HG03469 (cell line): ENCODE data around the gene SIMC1.
"Not testable (repeated sequence)": the region's sequence is repeated elsewhere in the genome, so short reads cannot be mapped to it uniquely, and the experiment has no call there.

ENCODE experiments used
- ATAC-seq: cut with Tn5 transposase; IDR thresholded peaks from one replicate; pipeline ENCODE4 v1.9.1; 2021; ENCODE audit warnings: mild to moderate bottlenecking, moderate library complexity, moderate number of reproducible peaks; ENCODE audit not compliant: unreplicated experiment

Gene SIMC1

DNA sequence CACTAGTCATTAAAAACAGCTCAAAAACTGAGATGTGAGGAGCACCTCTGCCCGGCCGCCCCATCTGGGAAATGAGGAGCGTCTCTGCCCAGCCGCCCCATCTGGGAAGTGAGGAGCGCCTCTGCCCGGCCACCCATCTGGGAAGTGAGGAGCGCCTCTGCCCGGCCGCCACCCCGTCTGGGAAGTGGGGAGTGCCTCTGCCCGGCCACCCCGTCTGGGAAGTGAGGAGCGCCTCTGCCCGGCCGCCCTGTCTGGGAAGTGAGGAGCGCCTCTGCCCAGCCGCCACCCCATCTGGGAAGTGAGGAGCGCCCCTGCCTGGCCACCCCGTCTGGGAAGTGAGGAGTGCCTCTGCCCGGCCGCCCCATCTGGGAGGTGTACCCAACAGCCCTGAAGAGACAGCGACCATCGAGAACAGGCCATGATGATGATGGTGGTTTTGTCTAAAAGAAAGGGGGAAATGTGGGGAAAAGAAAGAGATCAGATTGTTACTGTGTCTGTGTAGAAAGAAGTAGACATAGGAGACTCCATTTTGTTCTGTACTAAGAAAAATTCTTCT is 23.7 kb upstream of the SIMC1 start:
- ATAC-seq, result not testable (repeated sequence)

DNA sequence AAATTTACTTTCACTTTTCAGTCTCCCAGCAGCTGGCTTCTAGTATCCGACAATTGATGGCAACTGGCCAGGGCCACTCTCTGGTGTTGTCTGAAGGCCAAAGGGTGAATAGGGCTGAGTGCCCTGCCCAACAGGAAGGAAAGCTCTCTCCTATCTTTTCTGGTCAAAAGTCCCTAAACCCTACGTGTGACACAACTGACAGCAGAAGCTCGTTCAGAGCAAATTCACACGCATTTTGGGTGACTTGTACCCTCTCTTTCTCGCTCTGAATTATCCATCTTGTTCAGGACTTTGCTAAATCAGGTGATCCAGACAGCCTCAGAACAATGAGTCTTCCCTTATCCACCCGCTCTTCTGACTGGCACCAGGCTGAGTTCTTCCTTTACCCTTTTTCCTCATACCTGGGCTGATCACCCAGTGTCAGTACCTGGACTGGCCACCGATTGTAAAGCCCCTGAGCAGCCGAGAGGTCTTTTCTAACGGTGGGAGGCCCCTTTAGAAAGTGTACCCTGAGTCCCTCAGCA is 21.8 kb upstream of the SIMC1 start:
- ATAC-seq, result not testable (repeated sequence)

DNA sequence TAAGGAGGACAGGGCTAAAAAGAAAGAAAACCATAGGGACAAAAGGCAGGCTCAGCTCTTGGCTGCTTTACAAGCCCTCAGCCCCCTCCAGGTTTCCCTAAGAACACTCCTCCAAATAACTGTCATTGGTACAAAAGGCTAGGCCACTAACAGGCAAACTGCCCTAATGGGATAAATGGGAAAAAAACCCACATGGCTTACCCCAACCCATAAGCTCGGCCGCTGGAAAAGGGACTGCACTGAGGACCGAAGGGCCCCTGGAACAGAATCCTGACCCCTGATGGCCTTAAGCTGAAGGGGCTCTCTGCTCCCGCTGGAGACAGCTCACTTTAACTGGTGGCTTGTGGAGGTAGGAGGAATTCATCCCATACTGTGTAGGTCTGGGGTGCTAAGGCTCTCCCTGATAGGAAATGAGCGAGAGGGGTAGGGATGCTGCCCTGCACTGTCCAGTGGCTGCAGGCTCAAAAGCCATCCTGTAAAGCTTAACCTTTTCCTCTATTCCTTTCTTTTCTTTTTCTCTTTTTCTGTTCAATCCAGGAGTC is 21.0 kb upstream of the SIMC1 start:
- not testable (repeated sequence) for ATAC-seq

DNA sequence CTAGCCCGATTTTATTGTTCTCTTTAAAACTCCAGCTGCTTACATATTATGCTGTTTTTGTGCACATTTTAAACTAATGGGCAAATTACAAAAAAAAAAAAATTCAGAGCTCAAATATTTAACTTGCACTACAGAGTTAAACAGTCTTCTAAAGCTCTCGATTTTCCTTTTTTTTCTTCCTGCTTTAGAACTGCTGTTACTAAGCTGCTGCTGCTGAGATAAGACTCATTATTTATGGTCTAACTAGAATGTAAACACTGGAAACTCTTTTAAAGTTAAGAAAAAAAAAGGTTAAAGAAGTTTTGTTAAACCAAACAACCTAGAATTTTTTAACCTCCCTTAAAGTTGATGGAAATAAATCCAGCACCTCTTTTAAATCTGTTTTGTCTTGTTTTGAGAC is 20.5 kb upstream of the SIMC1 start:
- ATAC-seq, result not testable (repeated sequence)

DNA sequence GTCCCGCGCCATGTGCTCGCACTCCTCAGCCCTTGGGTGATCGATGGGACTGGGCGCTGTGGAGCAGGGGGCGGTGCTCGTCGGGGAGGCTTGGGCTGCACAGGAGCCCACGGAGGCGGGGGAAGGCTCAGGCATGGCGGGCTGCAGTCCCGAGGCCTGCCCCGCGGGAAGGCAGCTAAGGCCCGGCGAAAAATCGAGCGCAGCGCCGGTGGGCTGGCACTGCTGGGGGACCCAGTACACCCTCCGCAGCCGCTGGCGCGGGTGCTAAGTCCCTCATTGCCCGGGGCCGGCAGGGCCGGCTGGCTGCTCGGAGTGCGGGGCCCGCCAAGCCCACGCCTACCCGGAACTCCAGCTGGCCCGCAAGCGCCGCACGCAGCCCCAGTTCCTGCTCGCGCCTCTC is 16.2 kb upstream of the SIMC1 start:
- ATAC-seq, result not testable (repeated sequence)

DNA sequence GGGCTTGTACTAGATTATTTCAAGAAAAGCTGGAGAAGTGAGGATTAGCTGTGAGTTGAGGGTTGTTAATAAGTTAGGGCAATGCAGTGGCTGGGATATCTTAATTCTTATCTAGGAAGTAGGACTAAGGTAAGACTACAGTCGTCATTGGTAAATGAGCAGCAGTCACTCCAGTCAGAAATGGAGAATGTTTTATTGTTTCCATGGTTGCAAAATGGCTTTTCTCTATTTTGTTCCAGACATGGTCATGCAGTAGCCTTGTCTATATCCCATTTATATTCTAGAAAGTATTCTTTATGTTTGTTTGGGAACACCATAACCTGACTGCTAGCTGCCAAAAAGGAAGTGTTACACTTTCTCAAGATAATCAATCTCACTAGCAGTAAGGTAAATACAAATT is 9.9 kb upstream of the SIMC1 start:
- not testable (repeated sequence) for ATAC-seq

DNA sequence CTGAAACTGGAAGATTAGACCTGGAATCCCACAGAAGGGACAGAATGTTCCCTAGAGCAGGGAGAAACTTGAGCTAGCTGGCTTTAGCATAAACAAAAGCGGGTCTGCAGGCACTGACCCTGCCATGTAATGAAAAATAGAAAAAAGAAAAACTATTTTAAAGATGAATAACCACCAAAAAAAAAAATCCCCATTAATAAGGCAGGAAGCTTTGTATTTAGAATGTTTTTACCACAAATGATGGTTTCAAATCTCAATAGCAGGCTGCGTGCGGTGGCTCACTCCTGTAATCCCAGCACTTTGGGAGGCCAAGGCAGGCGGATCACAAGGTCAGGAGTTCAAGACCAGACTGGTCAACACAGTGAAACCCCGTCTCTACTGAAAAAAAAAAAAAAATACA is 5.0 kb upstream of the SIMC1 start:
- not testable (repeated sequence) for ATAC-seq

DNA sequence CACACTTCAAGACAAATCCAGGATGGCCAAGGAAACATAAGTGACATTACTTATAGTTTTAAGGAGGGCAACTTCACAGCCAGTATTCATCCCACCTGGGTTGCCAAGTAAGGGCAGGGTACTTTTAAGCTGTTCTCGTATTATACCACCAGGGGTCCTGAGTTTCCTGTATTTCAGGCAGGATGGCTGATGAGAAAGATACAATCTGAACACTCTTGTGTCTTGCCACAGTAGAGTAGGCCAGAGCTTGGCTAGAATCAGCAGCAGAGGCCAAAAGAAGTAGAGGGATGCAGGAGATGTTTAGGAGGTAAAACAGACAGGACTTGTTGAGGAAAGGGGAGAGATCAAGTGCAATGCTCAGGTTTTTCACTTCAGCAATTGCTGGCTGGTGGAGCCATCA is 3.1 kb upstream of the SIMC1 start:
- ATAC-seq, result not testable (repeated sequence)

DNA sequence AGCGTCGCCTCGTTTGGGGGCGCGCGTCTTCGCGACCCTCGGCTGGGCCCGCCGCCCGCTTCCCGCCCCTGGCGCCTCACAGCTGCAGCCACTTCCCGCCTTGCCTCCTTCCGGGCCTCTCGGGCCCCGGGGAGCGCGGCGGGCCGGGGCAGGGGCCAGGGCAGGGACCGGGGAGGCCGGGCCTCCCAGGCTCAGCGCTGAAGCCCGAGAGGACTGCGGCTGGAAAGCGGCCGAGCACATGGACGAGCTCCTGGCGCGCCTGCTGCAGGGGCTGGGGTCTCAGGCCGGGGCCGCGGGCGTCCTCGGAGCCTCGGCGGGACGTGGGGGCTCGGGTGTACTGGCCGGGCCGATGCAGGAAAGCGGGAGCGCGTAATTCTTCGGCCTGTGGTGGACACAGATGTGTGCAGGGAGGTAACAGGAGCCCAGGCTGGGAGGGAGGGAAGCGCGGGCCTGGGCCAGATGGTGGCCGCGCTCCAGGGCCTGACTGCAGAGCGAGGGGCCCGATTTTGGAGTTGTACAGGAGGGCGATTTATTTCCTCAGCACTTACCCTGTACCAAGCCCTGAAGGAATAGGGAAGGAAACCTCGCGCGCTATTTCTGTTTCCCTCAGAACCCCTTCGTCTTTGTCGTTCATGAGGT is 540 bp downstream of the SIMC1 start:
- ATAC-seq, result peak; percentile 22

DNA sequence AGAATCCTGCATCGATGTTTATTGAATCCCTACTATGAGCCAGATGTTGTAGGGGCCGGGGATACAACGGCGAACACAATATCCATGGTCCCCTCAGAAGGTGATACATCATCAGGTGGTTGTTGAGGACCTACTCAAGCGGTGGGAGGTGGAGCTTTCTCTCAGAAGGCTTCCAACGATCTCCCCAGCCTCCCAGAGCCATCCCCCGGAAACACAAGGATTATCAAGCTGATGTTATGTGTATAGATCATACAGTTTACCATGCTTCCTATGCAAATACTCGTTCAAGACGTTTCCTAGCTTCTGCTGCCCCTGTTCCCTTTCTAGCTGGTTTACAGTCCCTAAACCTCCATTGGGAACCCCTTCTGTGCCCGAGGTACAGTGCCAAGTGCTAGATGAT is 1.1 kb downstream of the SIMC1 start:
- ATAC-seq, result not testable (repeated sequence)

DNA sequence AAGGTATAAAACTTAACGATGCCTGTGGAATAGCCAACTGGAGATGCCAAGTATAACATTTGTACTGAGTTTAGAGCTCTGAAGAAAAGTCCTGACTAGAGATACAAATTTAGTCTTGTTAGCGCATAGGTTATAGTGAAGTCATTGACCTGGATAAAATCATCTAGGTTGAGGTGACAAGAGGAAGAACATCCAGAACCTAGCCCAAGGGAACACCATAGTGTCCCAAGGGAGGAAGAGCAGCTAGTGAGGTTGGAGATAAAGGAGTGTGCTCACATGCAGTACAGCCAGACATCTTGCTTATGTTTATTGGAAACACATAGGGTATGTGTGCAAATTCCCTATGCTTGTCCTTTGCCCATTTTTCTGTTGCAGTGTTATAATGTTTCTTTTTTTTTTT is 6.1 kb downstream of the SIMC1 start:
- ATAC-seq, result not testable (repeated sequence)

DNA sequence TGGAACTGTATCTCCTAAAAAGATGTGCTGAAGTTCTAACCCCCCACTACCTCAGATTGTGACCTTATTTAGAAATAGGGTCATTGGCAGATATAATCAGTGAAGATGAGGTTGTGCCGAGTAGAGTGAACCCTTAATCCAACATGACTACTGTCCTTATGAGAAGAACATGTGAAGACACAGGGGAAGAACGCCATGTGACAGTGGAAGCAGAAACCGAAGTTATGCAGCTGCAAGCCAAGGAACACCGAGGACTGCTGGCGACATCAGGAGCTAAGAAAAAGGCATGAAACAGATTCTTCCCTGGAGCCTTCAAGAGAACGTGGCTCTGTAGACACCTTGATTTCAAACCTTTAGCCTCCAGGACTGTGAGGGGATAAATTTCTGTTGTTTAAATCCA is 6.8 kb downstream of the SIMC1 start:
- not testable (repeated sequence) for ATAC-seq

DNA sequence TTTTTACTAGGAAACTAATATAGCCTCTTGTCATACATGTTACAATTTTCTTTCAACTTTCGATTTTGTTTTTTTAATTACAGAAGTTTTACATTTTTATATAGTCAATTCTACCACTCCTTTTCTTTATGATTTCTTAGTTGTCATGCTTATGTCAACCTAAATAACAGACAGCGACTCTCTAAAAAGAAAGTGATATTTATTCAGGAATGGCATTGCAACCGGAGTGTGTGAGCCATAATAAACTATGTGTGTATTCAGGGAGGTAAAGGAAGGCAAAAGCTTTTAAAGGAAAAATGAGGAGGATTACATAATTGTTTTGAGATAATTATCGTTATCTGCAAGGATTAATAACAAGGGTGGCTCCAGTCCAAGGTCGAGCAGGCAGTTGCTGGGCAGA is 7.3 kb downstream of the SIMC1 start:
- not testable (repeated sequence) for ATAC-seq

DNA sequence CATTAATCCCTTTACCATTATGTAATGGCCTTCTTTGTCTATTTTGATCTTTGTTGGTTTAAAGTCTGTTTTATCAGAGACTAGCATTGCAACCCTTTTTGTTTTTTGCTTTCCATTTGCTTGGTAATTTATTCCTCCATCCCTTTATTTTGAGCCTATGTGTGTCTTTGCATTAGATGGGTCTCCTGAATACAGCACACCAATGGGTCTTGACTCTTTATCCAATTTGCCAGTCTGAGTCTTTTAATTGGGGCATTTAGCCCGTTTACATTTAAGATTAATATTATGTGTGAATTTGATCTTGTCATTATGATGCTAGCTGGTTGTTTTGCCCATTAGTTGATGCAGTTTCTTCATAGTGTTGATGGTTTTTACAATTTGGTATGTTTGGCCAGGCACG is 12.5 kb downstream of the SIMC1 start:
- not testable (repeated sequence) for ATAC-seq

DNA sequence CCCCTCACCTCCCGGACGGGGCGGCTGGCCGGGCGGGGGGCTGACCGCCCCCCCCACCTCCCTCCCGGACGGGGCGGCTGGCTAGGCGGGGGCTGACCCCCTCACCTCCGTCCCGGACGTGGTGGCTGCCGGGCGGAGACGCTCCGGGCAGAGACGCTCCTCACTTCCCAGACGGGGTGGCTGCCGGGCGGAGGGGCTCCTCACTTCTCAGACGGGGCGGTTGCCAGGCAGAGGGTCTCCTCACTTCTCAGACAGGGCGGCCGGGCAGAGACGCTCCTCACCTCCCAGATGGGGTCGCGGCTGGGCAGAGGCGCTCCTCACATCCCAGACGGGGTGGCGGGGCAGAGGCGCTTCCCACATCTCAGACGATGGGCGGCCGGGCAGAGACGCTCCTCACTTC is 13.9 kb downstream of the SIMC1 start:
- not testable (repeated sequence) for ATAC-seq

DNA sequence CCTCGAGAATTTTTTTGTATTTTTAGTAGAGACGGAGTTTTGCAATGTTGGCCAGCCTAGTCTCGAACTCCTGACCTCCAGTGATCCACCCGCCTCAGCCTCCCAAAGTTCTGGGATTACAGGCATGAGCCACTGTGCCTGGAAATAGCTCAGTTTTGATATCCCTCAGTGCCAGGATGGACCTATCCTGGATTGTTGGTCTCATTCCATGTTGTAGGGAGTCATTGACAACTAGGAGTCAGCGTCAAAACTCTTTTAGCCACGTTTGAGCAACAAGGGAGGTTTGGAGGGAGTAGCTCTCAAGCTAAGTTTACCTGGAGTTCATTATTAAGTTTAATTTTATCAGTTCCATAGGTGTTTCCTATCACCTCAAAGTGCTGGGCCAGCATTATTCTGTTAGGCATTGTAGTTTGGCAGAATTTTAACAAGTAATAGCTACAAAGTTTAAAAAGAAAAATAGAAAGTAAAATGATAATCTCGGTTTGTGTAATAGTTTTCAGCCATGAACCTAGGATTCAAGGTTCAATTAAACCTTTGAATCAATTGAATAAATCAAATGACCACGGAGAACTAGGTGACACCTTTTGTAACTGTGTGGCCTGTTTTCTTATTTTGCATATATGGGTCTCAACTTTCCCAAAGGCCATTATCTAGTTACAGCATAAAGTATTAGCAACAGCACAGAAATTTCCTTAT is 15.3 kb downstream of the SIMC1 start:
- not testable (repeated sequence) for ATAC-seq

DNA sequence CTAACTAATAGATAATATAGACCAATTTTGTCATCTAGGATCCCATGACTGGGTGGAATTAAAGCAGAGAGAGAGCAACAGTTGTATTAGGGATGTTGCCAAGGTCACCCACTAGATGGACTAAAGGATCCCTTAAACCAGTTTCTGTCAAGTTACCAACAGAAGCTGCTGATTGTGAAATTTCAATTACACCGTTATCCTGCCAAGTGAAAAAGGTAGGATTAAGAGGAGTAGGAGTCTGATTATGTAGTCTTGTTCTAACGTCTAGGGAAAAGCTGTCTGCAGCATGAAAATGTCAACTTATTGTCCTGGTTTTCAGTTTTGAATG is 15.8 kb downstream of the SIMC1 start:
- not testable (repeated sequence) for ATAC-seq

DNA sequence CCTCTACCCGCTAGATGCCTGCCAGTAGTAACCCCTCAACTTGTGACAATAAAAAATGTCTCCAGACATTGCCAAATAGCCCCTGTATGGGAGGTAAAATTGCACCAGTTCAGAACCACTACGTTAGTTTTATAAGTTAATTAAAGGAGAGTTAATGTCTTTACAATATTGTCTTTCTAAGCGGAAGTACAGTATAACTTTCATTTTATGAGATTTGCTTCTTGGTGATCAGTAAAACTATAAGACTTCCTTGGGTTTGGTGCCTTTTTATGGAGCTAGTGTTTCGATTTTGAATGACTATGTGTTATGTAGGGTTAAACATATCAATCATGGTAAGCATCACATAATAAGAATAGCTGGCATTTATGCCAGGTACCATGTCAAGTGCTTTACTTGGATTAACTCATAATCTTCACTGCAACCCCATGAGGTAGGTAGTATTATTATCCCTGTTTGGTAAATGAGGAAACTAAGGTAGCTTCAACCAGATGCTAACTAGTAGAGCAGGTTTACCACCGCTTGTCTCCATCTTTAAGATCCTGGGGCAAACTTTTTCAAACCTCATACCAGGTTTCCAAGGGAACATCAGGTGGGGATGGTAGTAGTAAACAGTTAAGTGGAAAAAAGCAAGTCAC is 19.8 kb downstream of the SIMC1 start:
- not testable (repeated sequence) for ATAC-seq

DNA sequence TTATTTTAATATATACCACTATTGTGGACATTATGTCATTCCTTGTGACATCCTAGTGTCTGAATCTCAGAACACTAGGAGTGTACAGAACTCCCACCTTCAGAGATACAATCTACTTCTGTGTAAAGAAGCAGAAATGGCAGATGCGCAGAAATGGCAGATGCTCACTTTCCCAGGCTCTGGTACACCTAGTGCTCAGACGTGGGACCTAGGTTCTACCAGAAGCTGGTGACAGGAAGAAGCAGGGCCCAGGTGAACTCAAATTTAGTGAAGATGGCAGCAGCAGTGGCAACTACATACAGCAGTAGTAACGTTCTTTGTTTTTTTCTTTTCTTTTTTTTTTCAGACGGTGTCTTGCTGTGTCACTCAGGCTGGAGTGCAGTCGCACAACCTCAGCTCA is 22.5 kb downstream of the SIMC1 start:
- not testable (repeated sequence) for ATAC-seq

DNA sequence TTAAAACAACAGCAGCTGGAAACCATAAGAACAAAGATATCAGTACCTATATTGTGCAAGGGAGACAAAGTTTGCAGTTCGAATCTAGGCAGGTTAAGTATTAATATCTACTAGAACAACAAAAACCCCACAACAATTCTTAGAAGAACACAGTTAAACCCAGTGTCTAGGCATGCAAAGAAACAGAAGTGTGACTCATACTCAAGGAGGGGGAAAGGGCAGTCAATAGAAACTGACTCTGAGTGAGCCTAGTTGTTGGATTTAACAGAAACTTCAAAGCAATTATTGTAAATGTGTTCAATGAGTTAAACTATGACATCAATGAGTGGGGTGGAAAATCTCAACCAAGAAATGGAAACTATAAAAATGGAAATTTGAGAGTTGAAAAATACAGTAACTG is 28.2 kb downstream of the SIMC1 start:
- not testable (repeated sequence) for ATAC-seq

DNA sequence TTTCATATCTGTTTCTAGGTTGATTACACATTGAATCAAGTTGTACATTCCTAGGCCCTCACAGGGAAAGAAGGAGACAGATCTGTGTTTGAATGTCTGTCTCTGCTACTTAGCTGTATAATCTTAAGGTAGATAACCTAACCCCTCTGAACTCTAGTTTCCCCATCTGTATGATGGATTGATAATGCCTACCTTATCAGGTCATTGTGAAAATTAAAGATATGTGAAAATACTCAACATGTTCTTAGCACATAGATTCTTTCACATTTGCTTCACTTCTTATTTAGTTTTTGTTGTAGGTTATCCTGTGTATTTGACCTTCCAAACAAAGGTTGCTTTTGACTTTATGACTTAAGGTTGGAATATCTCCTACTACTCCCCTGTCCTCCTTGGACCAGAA is 50.8 kb downstream of the SIMC1 start:
- ATAC-seq, result not testable (repeated sequence)
